Ovary (tissue), 3 donors: Measurements from ENCODE around the gene PSTPIP1.

Source experiments
- CTCF ChIP-seq, 3 donors: fragments of 450-650 bp in 2 of 3; fragments of 200-600 bp in 1 of 3; IDR thresholded peaks; one replicate each; pipeline versions ENCODE4 v1.5.1 to v1.8.0; 2016 to 2022; ENCODE audit warnings: antibody characterized with exemption in 3 of 3, mild to moderate bottlenecking in 1 of 3
- POLR2A ChIP-seq: fragments of 450-650 bp; IDR thresholded peaks from one replicate; pipeline ENCODE4 v1.6.1; 2017; ENCODE audit warnings: antibody characterized with exemption, mild to moderate bottlenecking, moderate library complexity
- donor health status: DM: no; HTN: no; CAD: no.

- TF ChIP-seq CTCF (IDR thresholded peaks at IDR 0.05) (no peak), POLR2A (no peak)
These were observed 30.4 kb downstream of the PSTPIP1 start for GRCh38 chr15:77025083-77025901.
